SK-N-SH (cell line): ENCODE results near the gene EAF2.

Experiments
- CHD2 ChIP-seq: fragments of 150-350 bp; IDR thresholded peaks from 2 replicates; pipeline ENCODE4 v1.6.1; 2018; ENCODE audit warnings: low read length; ENCODE audit not compliant: partially characterized antibody
- CTCF ChIP-seq: fragments of 200-600 bp; sonication (generic); IDR thresholded peaks from 2 replicates; pipeline ENCODE4 v1.6.1; 2017; ENCODE audit warnings: antibody characterized with exemption, mild to moderate bottlenecking, moderate library complexity
- EZH2phosphoT487 ChIP-seq: fragments of 200-600 bp; sonication (generic); IDR thresholded peaks from 2 replicates; pipeline ENCODE4 v1.6.1; 2017; ENCODE audit warnings: low read depth, mixed run types, mild to moderate bottlenecking, antibody characterized with exemption, moderate library complexity, borderline replicate concordance
- JUND ChIP-seq: IDR thresholded peaks from 2 replicates; pipeline ENCODE4 v1.4.0; 2012
- RAD21 ChIP-seq: IDR thresholded peaks from 2 replicates; pipeline ENCODE4 v1.6.1; 2012; ENCODE audit warnings: mild to moderate bottlenecking, low read length
- REST ChIP-seq: IDR thresholded peaks from 2 replicates; pipeline ENCODE4 v1.6.1; 2012; ENCODE audit warnings: mild to moderate bottlenecking, low read depth, low read length, moderate library complexity
- RFX5 ChIP-seq: IDR thresholded peaks from 2 replicates; pipeline ENCODE4 v1.6.1; 2012; ENCODE audit warnings: mild to moderate bottlenecking, improper control_type of control experiment, low read length
- YY1 ChIP-seq: IDR thresholded peaks from 2 replicates; pipeline ENCODE4 v1.4.0; 2012; ENCODE audit warnings: low read depth, mild to moderate bottlenecking
- TF ChIP-seq, protein P1 (sequence below): fragments of 150-350 bp; IDR thresholded peaks from 2 replicates; pipeline ENCODE4 v1.6.1; 2017; ENCODE audit warnings: antibody characterized with exemption, low read length, low read depth, borderline replicate concordance

DNA sequence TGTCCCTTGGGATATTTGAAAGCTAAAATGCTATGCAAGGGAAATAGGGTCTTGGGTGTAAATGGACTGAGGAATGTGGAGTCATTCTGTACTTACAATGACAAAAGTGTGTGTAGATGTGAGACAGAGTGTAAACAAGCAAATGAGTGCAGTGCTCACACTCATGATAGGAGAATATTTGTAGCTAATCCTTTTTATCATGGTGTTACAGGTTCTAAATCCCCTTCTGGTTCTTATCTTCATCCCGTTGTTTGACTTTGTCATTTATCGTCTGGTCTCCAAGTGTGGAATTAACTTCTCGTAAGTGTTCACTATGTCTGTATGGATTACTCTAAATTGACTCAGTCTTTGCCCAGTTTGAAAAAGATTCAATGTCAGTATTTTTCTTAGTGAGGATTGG lies 89.7 kb downstream of the EAF2 start:
- TF ChIP-seq CHD2 (no peak), EZH2phosphoT487 (no peak), CTCF (no peak), RAD21 (no peak), JUND (no peak), REST (no peak), RFX5 (no peak), YY1 (no peak)
- TF ChIP-seq, protein P1, sequence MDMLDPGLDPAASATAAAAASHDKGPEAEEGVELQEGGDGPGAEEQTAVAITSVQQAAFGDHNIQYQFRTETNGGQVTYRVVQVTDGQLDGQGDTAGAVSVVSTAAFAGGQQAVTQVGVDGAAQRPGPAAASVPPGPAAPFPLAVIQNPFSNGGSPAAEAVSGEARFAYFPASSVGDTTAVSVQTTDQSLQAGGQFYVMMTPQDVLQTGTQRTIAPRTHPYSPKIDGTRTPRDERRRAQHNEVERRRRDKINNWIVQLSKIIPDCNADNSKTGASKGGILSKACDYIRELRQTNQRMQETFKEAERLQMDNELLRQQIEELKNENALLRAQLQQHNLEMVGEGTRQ: no peak
